ENCODE results near the gene VPS8. TPM values are rescaled to one million over a fixed set of nuclear protein-coding genes. Genes with fewer than 3 reads are reported as not detected.

VPS8 gene
- total RNA-seq, 4 donors from 2014 or later = 32.5 to 63.7 (median 45.6) TPM

GRCh38 chr3:184821034-184821433 lies 9.1 kb downstream of the VPS8 start:
- ATAC-seq (ENCODE audit: low FRiP score) (no peak), DNase-seq (ENCODE audit: low spot score) (no peak)
- no peak for TF ChIP-seq CTCF (IDR thresholded peaks at IDR 0.05)

GRCh38 chr3:184822081-184822480 lies 10.1 kb downstream of the VPS8 start:
- DNase-seq (ENCODE audit: low spot score) (no peak), ATAC-seq (ENCODE audit: low FRiP score) (no peak)
- no peak for TF ChIP-seq CTCF (IDR thresholded peaks at IDR 0.05)

GRCh38 chr3:184822654-184823053 lies 10.7 kb downstream of the VPS8 start:
- ATAC-seq (ENCODE audit: low FRiP score) = no peak
- no peak for TF ChIP-seq CTCF (IDR thresholded peaks at IDR 0.05)

GRCh38 chr3:184823990-184824389 lies 12.0 kb downstream of the VPS8 start:
- ATAC-seq (ENCODE audit: low FRiP score) (no peak), DNase-seq (ENCODE audit: low spot score) (no peak)
- no peak for TF ChIP-seq CTCF (IDR thresholded peaks at IDR 0.05)

More at GRCh38 chr3:184822654-184823053, 10.7 kb downstream of the VPS8 start:
- DNase-seq (ENCODE audit: low spot score) = no peak

GRCh38 chr3:184825121-184825820 lies 13.3 kb downstream of the VPS8 start:
- no peak for ATAC-seq (ENCODE audit: low FRiP score)
- TF ChIP-seq CTCF (IDR thresholded peaks at IDR 0.05) = no peak
- no peak for DNase-seq (ENCODE audit: low spot score)

DNA sequence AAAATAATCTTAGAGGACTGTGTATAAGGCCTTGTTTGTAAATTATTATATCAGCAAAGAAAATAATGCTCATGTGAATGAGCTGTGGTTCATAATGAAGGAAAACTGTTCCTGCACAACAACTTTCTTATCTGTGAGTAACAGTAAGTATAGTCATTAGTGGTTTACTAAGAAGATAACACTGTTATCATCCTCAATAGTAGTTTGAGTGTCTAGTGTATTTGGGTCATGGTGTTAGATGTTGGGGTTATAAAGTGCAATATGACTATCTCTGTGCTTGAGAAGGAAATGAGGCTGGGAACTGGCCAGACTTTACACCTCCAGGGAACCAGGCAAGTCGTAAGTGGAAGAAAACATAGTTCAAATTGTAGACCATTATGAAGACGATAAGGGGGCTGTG lies 15.6 kb downstream of the VPS8 start:
- ATAC-seq (ENCODE audit: low FRiP score) = no peak
- TF ChIP-seq CTCF (IDR thresholded peaks at IDR 0.05) = no peak
- DNase-seq (ENCODE audit: low spot score) = no peak

DNA sequence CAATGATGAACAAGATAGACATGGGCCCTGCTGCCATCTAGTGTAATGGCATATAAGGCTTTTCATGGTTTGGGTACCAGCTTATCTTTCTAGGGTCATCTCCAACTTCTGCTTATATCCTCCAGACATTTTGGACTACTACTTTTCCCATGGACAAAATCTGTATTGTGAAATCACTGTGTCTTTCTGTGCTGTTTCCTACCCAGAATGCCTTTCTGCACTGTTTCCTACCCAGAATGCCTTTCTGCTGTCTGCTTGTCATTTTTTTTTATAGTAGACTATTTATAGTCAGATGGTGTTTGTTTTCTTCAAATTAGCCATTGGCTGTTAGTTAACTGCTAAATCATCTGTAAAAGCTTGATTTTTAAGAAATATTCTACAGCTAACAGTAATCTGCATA lies 20.1 kb downstream of the VPS8 start:
- no peak for TF ChIP-seq CTCF (IDR thresholded peaks at IDR 0.05)
- DNase-seq (ENCODE audit: low spot score) (no peak), ATAC-seq (ENCODE audit: low FRiP score) (no peak)
